ENCODE data around the gene CCDC92. TPM values are rescaled to one million over a fixed set of nuclear protein-coding genes. Genes with fewer than 3 reads are reported as not detected.
"Not testable (repeated sequence)": the region's sequence is repeated elsewhere in the genome, so short reads cannot be mapped to it uniquely, and the experiment has no call there.

CCDC92 gene
- polyA plus RNA-seq, 1 experiment: 52.2 TPM

DNA sequence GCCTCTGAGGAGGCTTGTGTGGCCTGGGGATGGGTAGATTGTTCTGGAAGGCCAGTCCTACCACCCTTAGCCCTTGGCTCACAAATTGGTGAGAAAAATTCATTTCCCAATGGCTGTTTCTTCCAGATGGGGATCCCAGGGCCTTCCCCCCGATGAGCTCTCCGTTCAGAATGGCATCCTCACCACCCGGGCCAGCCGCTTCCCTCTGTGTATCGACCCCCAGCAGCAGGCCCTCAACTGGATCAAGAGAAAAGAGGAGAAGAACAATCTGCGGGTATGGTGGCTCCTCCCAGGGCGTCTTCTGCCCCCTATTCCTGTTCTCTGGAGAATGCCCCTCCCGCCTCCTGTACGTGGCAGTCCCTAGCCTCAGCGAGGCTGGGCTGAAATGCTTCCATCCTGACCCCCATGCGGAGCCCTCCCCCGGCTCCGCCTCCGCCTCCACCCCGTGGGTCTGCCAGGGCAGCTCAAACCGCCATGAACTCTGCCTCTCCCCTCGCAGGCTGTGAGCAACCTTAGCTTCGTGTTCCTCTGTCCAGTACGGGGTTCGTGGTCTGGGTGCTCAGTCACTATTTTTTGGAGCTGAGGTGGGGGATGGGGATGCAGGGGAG, 57.8 kb downstream of the CCDC92 start:
- ChIA-PET CTCF (interaction anchor here (3.4 kb wide), 1 partner anchor 10 kb away, joined by 24 read pairs; no protein-coding TSS in a partner anchor), POLR2A (no interaction called here)

DNA sequence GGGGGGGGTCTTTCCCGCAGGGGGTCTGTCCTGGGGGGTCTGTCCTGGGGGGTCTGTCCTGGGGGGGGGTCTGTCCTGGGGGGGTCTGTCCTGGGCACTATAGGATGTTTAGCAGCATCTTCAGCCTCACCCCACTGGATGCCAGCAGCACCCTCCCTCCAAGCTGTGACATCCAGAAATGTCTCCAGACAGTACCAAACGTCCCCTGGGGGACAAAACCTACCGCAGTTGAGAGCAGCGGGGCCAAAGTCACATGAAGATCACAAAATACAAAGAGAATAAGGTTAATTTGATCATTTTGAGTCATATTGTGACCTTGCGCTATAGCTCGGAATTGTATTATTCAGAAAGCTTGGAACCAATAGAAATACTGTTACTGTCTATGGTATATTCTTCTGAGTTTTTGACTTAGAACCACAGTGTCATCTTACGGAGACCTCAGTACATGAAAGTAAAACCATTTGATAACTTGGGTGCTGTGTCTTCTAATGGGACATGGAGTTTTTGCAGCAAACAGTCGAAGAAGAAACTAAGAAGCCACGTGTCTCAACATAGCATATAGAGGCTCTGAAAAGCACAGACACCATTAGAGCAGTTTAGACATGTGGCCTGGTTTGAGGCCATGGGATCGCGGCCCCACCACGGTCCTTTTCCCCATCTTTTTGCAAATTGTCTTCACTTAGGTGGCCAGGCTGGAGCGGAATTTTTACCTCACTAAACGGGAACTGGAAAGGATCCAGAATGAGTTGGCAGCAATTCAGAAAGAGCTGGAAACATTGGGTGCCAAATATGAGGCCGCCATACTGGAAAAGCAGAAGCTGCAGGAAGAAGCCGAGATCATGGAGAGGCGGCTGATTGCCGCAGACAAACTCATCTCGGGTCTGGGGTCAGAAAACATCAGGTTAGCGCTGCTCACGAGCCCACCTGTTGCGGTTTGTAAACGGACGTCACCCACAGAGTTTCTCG, 59.9 kb downstream of the CCDC92 start:
- POLR2A ChIA-PET: no interaction called here

More for the DNA sequence above, 57.8 kb downstream of the CCDC92 start:
- no peaks in the 10 kb centered on the region for H3K27me3 ChIP-seq (ENCODE audit: control insufficient read depth, insufficient read depth, low read length)
- no peak for DNase-seq (ENCODE audit: low read depth, low spot score)
- H3K27ac ChIP-seq (ENCODE audit: low read depth, low read length): no peak overlapping the region
- no peaks in the 10 kb centered on the region; the same call in 1 of the 2 replicates for H3K9me3 ChIP-seq (ENCODE audit: control insufficient read depth, insufficient read depth, low read length)
- no peak overlapping the region for H3K4me3 ChIP-seq (ENCODE audit: low read depth, low read length)
- TF ChIP-seq, protein P1, sequence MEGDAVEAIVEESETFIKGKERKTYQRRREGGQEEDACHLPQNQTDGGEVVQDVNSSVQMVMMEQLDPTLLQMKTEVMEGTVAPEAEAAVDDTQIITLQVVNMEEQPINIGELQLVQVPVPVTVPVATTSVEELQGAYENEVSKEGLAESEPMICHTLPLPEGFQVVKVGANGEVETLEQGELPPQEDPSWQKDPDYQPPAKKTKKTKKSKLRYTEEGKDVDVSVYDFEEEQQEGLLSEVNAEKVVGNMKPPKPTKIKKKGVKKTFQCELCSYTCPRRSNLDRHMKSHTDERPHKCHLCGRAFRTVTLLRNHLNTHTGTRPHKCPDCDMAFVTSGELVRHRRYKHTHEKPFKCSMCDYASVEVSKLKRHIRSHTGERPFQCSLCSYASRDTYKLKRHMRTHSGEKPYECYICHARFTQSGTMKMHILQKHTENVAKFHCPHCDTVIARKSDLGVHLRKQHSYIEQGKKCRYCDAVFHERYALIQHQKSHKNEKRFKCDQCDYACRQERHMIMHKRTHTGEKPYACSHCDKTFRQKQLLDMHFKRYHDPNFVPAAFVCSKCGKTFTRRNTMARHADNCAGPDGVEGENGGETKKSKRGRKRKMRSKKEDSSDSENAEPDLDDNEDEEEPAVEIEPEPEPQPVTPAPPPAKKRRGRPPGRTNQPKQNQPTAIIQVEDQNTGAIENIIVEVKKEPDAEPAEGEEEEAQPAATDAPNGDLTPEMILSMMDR (IDR thresholded peaks at IDR 0.05; ENCODE audit: low read depth, low read length): no peak

DNA sequence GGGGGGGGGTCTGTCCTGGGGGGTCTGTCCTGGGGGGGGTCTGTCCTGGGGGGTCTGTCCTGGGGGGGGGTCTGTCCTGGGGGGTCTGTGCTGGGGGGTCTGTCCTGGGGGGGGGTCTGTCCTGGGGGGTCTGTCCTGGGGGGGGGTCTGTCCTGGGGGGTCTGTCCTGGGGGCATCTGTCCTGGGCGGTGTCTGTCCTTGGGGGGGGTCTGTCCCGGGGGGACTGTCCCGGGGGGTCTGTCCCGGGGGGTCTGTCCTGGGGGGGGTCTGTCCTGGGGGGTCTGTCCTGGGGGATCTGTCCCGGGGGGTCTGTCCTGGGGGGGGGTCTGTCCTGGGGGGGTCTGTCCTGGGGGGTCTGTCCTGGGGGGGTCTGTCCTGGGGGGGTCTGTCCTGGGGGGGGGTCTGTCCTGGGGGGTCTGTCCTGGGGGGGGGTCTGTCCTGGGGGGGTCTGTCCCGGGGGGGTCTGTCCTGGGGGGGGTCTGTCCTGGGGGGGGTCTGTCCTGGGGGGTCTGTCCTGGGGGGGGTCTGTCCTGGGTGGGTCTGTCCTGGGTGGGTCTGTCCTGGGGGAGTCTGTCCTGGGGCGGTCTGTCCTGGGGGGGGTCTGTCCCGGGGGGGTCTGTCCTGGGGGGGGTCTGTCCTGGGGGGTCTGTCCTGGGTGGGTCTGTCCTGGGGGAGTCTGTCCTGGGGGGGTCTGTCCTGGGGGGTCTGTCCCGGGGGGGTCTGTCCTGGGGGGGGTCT, 60.8 kb downstream of the CCDC92 start:
- H3K27me3 ChIP-seq (ENCODE audit: control insufficient read depth, insufficient read depth, low read length); H3K9me3 ChIP-seq (ENCODE audit: control insufficient read depth, insufficient read depth, low read length); CTCF ChIA-PET; POLR2A ChIA-PET; H3K4me3 ChIP-seq (ENCODE audit: low read depth, low read length); H3K27ac ChIP-seq (ENCODE audit: low read depth, low read length); DNase-seq (ENCODE audit: low read depth, low spot score): not testable (repeated sequence)

More for the DNA sequence above, 59.9 kb downstream of the CCDC92 start:
- H3K4me3 ChIP-seq (ENCODE audit: low read depth, low read length): no peak overlapping the region
- H3K9me3 ChIP-seq (ENCODE audit: control insufficient read depth, insufficient read depth, low read length): peaks cover 3% of the 10 kb centered on the region; the same call in 1 of the 2 replicates
- TF ChIP-seq, protein P1 (IDR thresholded peaks at IDR 0.05; ENCODE audit: low read depth, low read length): no peak
- CTCF ChIA-PET: no interaction called here
- H3K27ac ChIP-seq (ENCODE audit: low read depth, low read length): no peak overlapping the region
- DNase-seq (ENCODE audit: low read depth, low spot score): no peak
- no peaks in the 10 kb centered on the region for H3K27me3 ChIP-seq (ENCODE audit: control insufficient read depth, insufficient read depth, low read length)

DNA sequence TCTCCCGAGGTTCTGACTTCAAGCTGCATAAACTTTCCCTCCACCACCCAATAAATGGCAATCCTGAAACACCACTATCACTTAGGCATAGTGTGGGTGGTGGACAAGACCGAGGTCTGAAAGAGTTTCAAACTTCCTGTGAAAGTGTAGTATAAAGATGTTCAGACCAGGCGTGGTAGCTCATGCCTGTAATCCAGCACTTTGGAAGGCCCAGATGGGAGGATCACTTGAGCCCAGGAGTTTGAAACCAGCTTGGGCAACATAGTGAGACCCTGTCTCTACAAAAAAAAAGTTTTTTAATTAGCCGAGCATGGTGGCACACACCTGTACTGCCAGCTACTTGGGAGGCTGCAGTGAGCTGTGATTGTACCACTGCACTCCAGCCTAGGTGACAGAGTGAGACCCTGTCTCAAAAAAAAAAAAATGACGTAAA, 61.9 kb downstream of the CCDC92 start:
- Histone ChIP-seq H3K9me3 (ENCODE audit: control insufficient read depth, insufficient read depth, low read length) (peaks cover 3% of the 10 kb centered on the region; the same call in 1 of the 2 replicates), H3K4me3 (ENCODE audit: low read depth, low read length) (no peak overlapping the region), H3K27me3 (ENCODE audit: control insufficient read depth, insufficient read depth, low read length) (no peaks in the 10 kb centered on the region), H3K27ac (ENCODE audit: low read depth, low read length) (no peak overlapping the region)
- no peak for DNase-seq (ENCODE audit: low read depth, low spot score)
- ChIA-PET POLR2A (no interaction called here), CTCF (no interaction called here)
- TF ChIP-seq, protein P1 (IDR thresholded peaks at IDR 0.05; ENCODE audit: low read depth, low read length): no peak

DNA sequence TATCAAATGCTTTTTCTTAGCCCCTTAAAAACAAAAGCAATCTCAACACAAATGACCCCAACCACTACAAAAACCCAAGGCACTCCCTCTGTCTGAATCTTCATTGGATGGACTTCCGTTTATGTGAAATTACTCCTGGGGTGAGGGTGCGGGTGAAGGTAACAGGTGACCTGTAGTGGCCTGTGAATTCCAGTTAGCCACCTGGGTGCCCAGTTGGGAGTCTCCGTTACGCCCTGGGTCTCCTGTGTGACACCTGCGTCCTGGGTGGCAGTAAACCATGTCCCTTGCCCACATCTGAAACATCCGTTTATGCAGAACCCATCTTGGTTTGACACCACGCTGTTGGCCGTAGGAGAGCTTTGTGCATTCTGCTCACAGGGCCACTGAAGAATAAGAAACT, 62.6 kb downstream of the CCDC92 start:
- Histone ChIP-seq H3K9me3 (ENCODE audit: control insufficient read depth, insufficient read depth, low read length) (peaks cover 3% of the 10 kb centered on the region; the same call in 1 of the 2 replicates), H3K4me3 (ENCODE audit: low read depth, low read length) (no peak overlapping the region), H3K27me3 (ENCODE audit: control insufficient read depth, insufficient read depth, low read length) (no peaks in the 10 kb centered on the region), H3K27ac (ENCODE audit: low read depth, low read length) (no peak overlapping the region)
- TF ChIP-seq, protein P1 (IDR thresholded peaks at IDR 0.05; ENCODE audit: low read depth, low read length): no peak
- no peak for DNase-seq (ENCODE audit: low read depth, low spot score)
- ChIA-PET POLR2A (no interaction called here), CTCF (no interaction called here)

Measured in AG04450 (cell line).